GM21367 (cell line): ENCODE results near the gene GTF2H4.

Experiments
- ATAC-seq: cut with Tn5 transposase; IDR thresholded peaks from one replicate; pipeline ENCODE4 v1.9.1; 2021; ENCODE audit not compliant: unreplicated experiment

Gene GTF2H4

DNA sequence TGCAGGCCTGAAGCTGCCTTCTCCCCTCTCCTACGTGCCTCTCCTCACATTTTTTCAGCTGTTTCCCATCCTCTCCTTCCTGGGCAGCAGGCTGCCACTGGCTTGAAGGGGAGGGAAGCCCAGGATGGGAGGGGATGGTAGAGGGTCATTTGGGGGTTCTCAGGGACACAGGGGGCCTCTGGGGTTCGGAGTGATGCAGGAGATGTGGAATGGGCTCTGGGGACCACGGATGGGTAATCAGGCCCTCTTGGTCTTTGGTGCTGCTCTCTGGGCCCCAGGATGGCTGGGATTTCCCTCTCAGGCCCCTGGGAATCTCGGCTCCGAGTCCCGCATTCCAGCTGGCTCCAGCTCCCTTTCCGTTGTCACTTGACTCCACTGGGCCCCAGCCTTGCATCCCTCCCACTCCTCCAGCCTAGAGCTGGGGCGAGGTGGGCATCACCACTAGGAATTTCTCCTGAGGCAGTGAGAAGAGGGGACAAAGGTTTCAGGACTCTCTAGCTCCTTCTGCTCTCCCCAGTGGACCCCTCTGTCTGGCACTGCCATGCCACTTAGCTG is 25.7 kb upstream of the GTF2H4 start:
- ATAC-seq = no peak

DNA sequence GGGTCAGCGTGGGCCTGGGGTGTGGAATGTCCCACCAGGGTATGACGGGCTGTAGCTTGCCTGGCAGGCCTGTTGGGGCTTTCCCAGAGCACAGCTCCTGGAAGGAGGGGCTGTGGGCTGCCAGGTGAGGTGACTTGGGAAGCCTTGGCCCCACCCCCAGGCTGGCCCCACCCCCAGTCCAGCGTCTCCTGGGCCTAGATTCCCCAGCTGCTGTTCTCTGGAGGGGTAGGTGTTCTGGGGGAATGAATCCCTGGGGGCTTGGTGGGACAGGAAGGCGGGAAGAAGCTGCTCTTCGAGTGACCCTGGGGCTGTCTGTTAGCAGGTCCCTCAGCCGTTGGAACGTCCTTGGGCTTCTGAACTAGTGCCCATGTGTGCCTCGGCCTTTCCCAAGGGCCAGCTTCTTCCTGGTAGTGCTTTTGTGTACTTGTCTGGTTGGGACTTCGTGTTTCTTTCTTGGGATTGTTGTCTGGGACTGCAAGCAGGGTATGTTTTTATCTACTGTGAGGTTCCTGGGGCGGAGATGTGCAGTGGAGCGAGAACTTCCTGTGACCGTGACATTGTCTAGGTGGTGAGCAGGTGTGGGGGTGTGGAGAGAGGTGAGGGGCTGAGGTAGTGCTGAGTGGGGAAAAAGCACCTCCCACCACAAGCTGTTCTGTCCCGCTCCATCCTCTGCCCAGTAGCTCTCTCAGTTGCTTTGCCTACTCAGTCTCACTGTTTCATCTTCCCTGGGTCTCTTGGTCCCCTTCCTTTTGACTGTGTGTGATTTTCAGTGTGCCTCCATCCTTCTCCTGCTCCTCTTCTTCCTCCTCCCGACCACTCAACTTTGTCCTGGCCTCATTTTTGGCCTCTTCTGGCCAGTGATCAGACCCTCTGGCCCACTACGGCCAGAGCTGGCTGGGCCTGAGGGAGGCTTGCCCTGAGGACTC is 25.0 kb upstream of the GTF2H4 start:
- no peak for ATAC-seq

DNA sequence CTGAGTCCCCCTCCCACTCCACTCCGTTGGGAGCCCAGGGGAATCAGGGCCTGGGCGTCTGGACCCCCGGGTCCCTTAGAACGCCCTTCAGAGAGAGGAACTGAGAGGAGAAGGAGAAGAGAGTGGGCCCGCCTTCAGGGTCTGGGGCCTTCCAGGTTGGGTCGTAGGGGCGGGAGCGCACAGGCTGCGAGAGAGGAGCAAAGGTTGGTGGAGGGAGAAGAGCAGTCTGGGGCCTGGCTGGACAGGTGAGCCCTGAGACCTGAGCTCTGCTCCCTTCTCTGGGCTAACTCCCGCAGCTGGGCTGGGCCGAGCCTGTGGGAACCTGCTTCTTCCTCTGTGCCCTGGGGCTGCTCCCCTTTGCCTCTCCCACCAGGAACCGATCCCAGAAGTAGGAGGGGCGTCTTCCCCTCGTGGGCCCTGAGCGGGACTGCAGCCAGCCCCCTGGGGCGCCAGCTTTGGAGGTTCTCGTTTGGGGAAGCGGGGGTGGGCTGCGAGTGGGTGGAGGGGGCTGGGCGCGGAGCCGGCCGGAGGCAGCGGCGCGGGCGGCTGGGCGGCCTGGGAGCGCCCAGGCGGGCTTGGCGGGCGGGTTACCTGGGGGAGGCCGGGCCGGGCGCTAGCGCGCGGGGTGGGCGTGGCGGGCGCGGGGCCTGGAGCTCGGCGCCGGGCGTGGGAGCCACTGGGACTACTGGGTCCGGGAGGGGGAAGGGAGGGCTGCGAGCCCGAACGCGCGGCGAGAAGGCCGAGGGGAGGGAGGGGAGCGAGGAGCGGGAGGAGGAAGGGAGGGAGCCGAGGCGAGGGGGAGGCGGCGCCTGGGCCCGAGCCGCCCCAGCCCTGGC is 24.1 kb upstream of the GTF2H4 start, which contains the start of gene DDR1:
TSS of gene DDR1 (plus strand) at position 835 of the 836 bp plus-strand sequence. CDS start 4,211 bp downstream, outside the sequence.
- no peak for ATAC-seq

DNA sequence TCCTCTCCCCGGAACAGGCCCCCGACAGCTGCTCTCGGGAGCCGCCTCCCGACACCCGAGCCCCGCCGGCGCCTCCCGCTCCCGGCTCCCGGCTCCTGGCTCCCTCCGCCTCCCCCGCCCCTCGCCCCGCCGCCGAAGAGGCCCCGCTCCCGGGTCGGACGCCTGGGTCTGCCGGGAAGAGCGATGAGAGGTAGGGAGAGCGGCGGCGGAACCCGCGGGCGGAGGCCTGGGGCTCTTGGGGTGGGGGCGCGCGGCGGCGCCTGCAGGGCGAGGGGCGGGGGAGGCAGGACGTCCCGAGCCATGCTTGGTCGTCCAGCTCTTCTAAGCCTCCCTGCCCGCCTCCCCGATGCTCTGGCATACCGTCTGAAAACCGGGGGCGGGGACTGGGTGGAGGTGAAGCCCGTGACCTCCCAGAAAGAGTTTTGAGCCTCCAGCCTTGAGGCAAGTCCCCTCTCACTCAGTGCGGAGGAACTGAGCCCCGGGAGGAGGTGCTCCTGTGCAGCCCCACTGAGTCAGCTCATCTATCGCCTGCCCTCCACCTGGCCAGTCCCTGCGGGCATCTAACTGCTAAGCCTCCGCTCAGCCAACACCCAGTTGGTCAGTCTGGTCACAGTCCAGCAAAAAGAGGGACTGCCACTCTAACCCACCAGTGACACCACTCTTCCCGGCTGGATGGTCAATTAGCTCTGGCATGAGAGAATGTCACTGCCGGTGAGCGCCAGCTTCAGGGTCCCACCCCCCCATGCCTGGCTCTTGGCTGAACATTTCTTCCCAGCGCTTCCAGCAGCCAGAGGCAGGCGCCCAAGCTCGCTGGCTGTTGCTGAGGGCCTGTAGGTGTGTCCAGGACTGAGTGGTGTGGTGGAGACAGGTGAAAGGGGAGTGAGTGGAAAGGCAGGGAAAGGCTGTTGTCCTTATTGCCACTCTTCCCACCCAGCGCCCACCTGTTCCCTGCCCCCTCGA is 23.2 kb upstream of the GTF2H4 start:
- no peak for ATAC-seq

DNA sequence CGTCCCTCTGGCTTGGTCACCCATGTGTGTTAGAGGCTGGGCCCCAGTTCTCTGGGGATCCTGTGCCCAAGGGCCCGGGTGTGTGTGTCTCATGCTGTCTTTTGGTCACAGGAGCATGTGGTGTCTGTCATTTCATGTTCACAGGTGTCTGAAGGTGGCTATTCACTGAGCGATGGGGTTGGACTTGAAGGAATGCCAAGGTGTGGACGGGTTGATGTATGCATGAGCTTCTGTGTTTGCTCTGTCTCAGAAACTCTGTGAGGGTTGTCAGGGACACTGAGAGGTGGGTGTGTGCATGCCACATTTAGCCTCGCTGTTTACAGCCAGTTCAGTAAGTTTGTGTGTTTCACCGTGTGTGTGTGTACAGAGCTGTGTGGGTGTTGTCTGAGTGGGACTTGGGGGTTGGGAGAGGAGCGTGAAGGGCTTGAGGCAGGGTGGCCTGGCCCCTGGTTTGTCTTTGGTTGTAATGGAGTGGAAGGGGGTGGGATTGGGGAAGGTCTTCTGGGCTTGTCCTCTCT is 22.5 kb upstream of the GTF2H4 start:
- ATAC-seq = no peak

DNA sequence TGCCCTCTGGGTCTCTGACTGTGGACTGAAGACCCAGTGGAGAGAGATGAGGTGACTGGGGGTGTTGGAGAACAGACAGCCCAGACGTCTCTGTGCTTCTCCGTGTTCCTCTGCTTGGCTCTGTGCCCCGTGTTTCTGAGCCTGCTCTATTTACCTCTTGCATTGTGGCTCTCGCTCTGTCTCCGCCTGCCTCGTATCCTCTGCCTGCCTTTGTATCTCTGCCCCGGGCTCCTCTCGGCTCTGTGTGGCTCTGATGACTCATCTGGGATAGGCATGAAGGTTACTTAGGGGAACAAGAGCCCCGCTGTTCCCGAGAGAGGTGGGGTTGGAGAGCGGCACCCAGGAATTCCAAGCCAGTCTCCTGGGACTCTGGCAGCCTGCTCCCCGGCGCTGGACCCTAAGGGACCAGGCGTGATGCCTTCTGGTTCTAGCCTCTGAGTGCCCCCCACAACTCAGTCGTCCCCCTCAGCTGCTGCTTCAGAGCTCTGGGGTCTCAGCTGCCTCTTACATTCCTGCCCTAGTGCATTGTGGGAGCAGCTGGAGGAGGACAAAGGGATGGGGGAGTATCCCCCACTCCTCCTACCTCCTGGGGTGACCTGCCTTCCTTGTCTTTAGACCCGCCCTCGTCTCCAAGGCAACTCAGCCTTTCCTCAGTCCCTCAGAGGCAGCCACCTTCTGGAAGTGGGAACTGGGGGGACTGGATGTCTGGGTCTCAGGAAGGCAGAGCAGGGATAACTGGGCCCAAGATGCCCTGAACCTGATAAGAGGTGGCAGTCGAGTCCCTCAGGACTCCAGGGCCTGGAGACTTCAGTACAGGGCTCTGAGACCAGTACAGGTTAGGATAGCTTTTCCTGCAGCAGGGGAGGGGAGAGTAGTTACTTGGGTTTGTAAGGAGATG is 21.8 kb upstream of the GTF2H4 start:
- no peak for ATAC-seq

DNA sequence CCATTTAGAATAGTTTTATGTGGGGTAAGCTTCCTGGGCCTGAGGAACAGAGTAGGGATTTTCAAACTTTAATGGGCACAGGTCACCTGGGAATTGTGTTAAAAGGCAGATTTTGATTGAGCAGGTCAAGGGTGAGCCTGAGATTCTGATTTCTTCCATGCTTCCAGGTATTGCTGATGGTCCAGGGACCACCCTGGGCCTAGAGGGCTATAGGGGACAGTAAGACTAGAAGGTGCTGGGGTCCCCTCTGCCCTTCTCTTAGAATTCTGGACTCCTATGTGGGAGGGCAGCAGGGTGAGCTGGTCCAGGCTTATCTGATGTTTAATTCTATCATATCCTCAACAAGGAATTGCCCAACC is 21.1 kb upstream of the GTF2H4 start:
- no peak for ATAC-seq

DNA sequence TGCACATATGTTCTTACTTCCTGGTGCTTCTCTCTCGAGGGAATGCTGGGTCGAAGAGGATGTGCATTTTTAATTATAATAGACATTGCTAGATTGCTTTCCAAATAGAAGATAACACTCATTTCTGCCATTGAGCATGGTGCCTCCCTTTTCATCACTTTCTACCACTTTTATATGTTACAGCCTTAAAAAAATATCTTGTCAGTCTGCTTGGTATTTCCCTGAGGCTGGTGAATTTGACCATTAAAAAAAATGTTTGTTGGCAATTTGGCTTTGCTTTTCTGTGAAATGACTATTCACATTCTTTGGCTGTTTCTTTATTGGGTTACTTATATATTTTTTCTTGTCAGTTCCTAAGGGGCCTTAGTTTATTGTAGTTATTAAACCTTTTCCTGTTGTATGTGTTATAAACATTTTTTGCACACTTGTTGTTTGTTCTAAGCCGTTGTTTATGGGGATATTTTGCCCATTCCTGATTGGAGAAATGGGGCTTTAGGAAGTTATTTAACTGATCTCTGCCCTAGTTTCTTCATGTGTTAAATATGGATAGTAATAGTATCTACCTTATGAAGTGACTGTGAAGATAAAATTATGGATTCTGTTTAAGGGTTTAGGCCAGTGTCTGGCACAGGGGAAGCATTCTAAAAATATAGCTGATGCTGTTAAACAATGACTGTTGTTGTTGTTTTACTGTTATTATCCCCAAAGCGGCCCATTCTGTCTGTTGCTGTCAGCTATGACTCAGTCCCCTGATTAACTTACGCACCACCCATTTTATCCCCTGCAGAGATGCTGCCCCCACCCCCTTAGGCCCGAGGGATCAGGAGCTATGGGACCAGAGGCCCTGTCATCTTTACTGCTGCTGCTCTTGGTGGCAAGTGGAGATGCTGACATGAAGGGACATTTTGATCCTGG is 19.8 kb upstream of the GTF2H4 start:
- ATAC-seq = no peak

DNA sequence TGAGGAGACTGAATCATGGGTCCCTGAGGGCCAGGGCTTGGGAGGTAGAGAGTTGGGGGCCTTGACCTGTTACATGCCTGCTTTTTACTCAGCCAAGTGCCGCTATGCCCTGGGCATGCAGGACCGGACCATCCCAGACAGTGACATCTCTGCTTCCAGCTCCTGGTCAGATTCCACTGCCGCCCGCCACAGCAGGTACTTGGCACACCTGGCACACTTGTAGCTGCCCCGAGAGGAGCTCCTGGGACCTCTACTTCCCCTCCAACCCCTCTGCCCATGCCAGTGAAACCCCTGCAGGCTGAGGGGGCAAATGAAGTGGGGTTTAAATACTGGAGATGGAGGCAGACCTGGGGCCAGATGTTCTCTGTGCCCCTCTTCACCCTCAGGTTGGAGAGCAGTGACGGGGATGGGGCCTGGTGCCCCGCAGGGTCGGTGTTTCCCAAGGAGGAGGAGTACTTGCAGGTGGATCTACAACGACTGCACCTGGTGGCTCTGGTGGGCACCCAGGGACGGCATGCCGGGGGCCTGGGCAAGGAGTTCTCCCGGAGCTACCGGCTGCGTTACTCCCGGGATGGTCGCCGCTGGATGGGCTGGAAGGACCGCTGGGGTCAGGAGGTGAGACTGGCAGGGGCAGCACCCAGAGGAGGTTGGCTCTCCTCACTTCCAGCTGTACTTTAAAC is 19.1 kb upstream of the GTF2H4 start:
- no peak for ATAC-seq

DNA sequence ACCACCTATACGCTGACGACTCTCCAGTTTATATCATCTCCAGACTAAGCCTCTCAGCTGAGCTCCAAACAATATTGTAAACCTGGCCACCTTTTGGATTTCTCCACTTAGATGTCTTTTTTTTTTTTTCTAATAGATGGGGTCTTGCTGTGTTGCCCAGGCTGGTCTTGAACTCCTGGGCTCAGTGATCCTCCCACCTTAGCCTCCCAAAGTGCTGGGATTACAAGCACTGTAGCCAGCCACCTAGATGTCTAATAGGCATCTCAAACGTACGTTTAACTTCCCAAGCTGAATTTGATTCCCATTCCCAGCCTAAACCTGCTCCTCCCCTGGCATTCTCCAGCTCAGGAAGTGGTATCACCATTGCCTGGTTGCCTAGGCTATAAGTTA is 18.5 kb upstream of the GTF2H4 start:
- ATAC-seq = no peak

DNA sequence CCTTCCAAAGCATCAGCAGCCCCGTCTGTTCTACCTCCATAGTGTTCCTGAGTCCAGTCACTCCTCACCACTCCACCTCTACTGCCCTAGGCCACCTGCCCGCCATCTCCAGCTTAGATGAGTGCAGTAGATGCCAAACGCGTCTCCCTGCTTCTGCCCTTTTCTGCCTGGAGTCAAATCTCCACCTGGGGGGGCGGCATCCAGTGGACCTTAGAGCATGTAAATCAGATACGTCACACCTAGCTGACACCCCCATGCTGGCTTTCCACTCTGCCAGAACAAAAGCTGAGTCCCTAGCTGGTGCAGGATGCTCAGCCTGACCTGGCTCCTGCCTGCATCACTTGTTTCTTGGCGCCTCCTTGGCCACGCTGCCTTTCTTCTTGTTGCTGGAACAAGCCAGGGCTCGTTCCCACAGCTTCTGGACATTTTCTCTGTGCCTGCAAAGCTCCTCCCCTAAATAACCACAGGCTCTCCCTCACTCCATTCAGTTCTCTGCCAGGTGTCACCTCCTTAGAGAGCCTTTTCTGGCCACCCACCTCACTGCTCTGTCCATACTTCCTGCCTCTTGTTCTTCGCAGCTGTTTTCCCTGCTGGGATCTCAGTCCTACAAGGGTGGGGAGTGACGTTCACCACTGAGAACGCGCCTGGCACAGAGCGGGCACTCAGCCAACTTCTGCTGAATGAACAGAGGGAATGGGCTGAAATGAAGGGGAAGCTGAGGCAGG is 17.9 kb upstream of the GTF2H4 start:
- ATAC-seq = no peak

DNA sequence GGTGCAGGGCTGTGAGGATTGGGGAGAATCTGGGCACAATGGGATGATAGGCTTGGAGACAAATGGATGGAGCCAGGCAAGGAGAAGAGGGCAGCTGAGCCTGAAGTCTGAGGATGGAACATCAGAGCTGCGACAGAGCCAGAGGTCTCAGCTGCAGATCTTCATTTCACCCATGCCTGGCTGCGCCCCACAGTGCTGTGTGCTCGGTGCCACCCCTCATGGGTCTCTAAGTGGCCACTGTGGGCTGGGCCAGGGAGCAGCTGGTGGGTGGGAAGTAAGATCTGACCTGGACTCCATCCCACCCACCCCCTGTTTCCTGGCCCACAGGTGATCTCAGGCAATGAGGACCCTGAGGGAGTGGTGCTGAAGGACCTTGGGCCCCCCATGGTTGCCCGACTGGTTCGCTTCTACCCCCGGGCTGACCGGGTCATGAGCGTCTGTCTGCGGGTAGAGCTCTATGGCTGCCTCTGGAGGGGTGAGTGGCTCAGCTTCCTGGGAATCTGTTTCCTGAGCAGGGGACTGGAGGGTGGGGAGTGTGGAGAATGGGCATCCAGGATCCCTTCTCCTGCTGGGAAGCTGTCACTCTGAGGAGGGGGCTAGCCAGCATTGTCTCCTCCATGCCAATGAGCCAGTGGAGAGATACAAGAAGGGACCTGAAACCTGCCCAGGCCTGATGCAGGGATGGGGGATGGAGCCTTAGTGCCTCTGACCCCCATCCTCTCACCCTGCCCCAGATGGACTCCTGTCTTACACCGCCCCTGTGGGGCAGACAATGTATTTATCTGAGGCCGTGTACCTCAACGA is 17.2 kb upstream of the GTF2H4 start:
- ATAC-seq = no peak

DNA sequence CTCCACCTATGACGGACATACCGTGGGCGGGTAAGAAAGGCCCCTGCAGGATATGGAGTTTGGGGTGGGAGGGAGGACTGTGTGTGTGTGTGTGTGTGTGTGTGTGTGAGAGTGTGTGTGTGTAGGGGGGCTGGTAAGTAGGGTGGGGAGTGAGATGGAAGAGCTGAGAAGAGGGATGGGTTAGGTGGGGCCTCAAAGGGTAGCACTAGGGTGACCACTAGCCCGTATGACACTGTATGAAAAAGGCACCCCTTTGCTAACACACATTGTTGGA is 16.6 kb upstream of the GTF2H4 start:
- ATAC-seq = no peak

DNA sequence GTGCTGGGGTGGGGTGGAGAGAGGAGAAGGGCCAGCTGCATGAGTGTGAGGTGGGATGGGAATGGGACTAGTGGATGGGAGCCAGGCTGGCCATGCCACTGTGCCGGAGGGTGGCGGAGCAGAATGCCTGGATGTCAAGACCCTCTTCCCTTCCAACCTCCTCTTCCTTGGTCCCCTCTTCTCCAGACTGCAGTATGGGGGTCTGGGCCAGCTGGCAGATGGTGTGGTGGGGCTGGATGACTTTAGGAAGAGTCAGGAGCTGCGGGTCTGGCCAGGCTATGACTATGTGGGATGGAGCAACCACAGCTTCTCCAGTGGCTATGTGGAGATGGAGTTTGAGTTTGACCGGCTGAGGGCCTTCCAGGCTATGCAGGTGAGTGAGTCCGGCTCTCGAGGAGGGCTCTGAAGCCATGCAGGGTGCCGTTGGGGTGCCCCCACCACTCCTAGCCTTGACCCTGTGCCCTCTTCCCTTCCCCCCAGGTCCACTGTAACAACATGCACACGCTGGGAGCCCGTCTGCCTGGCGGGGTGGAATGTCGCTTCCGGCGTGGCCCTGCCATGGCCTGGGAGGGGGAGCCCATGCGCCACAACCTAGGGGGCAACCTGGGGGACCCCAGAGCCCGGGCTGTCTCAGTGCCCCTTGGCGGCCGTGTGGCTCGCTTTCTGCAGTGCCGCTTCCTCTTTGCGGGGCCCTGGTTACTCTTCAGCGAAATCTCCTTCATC is 16.0 kb upstream of the GTF2H4 start:
- no peak for ATAC-seq

DNA sequence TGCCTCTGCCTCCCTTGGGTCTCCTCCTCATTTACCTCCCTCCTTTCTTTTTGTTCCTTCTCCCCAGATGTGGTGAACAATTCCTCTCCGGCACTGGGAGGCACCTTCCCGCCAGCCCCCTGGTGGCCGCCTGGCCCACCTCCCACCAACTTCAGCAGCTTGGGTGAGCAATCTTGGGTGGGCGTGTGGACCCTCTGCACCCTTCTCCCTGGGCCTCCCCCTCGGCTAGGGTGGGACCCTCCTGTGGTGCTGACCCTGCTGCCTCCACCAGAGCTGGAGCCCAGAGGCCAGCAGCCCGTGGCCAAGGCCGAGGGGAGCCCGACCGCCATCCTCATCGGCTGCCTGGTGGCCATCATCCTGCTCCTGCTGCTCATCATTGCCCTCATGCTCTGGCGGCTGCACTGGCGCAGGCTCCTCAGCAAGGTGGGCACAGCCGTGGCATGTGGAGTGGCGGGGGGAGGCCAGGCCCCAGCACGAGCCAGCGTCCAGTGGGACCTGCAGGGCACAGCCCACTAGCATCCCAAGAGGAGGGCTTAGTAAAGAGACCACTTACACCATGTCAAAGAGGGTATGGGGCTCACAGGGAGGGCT is 14.9 kb upstream of the GTF2H4 start:
- ATAC-seq = no peak
